LNCAP (cell line): ENCODE measurements around the gene SPTBN2.

ENCODE experiments used
- TF ChIP-seq, protein P1 (sequence below): fragments of 450-650 bp; IDR thresholded peaks from 2 replicates; pipeline ENCODE4 v1.5.1; 2017; ENCODE audit warnings: mild to moderate bottlenecking

The SPTBN2 gene

DNA sequence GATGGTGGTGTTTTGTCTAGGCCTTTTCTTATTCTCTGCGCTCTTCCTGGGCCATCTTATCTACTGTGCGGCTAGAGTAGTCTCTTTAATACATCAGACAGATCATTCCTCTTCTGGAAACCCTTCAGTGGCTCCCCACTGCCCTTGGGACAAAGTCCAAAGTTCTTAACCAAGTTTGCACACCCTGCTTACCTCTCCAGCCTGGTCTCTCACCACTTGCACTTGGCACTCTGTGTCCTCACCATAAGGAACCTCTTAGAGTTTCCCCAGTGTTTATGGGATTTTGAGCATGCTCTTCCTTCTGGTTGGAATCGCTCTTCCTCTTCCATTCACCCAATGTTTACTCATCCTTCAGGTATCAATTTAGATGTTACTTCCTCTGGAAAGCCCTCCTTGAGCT, 5.2 kb upstream of the SPTBN2 start:
- TF ChIP-seq, protein P1, sequence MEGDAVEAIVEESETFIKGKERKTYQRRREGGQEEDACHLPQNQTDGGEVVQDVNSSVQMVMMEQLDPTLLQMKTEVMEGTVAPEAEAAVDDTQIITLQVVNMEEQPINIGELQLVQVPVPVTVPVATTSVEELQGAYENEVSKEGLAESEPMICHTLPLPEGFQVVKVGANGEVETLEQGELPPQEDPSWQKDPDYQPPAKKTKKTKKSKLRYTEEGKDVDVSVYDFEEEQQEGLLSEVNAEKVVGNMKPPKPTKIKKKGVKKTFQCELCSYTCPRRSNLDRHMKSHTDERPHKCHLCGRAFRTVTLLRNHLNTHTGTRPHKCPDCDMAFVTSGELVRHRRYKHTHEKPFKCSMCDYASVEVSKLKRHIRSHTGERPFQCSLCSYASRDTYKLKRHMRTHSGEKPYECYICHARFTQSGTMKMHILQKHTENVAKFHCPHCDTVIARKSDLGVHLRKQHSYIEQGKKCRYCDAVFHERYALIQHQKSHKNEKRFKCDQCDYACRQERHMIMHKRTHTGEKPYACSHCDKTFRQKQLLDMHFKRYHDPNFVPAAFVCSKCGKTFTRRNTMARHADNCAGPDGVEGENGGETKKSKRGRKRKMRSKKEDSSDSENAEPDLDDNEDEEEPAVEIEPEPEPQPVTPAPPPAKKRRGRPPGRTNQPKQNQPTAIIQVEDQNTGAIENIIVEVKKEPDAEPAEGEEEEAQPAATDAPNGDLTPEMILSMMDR: no peak

DNA sequence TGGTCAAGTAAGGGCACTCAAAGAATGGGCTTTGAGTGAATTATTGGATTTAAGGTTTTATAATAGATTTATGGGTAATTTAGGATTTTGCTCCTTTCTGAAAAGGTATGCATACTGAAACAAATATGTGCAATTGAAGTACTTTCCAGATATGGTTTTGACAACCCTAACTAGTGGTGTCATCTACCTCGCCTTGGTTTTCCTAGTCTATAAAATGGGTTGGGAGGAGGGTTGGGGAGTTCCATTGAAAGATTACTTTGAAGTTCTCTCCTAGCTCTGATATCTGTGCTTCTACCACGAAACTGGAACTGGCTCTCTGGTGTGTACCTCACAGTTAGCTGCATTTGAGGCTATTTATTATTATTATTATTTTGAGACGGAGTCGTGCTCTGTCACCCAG, 431 bp upstream of the SPTBN2 start:
- TF ChIP-seq, protein P1: no peak

DNA sequence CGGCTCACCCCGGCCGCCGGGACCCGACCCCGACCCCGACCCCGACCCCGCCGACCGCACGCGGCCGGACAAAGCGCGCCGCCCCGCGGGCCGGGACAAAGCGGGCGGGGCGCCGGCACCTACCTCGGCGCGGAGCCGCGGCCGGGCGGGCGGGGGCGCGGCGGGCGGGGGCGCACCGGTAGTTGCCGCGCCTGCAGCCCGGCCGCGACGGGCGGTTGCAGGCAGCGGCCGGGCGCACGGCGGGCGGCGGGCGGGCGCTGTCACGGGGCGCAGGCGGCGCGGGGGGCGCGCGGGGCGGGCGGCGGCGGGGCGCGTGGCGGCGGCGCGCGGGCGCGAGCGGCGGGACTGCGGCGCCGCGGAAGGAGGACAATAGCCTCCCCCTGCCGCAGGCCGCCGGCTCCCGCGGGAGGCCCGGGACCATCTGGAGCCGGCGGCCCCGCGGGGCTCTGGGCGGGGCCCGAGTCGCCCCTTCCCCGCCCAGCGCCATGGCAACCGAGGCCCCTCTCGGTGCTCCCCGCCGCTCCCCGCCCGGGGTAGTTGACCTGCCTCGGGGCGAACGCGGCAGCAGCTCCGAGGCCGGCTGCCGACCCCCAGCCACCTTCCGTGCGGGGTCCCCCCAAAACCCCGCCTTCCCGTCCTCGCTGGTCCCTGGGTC, 851 bp downstream of the SPTBN2 start:
- TF ChIP-seq, protein P1: no peak

DNA sequence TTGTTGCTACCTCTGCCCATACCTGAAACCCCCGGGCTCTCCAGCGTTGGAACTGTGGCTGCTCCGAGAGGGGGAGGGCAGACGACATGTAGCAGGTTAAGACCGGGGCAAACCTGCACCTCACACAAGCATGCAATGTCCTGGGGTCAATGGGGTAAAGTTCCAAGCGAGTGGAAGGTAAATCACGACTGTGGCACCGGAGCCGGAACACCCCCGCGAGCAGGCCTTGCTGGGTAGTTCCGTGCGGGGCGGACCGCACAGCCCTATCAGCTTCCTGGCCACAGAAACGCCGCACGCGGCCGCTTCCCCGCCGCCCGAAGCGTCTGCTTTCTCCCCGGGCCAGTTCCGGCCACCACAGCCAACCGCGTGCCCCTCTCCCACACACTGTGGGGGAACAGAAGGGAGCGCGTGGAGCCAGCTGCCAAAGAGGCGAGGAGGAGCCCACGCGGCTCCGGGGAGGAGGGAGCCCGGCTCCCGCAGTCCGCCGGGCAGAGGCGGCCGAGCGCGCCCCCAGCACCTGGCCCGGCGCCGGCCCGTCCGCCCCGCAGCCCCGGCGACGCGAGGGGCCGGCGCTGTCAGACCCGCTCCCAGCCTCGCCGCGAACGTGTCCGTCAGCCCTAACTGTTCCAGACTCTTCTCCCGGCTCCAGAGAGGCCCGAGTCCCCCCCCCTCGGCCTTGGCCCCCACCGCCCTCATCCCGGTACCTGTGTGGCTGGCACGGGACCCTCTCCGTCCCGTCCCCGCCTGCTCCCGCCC, 1.6 kb downstream of the SPTBN2 start:
- TF ChIP-seq, protein P1: no peak

DNA sequence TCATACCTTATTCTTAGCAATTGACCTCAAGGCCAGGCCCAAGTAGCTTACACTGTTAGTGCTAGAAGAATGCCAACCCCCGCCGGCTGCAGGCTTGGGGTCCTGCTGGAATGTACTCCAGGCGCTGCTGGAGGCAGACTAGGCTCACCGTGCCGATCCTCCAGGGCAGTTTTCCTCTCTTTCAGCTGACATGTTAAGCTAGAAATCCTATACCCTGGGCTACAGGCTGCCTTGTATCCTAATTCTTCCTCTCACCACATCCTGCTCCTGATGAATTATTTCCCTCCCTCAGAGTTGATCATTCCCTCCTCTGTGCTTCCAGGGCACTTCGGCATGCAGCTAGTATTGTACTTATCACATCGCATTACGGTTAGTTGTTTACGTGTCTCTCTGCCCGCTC, 3.4 kb downstream of the SPTBN2 start:
- TF ChIP-seq, protein P1: no peak

DNA sequence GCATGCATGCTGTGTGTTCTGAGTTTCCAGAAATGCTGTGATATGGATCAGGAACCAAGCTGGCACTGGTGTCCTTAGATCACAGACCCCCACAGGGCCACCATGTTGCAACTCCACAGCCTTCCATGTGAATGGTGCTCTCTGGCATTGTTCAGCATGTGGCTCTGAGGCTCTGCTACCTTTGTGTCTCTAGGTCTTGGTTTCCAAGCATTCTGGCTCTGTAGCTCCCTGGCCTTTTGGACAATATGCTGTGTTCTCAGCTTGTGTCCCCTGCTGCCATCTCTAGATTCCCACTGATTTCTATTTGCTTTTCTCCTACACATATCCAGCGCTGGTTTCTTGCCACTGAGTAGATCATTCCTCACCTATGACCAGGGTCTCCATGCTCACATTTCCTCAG, 3.9 kb downstream of the SPTBN2 start:
- TF ChIP-seq, protein P1: no peak

DNA sequence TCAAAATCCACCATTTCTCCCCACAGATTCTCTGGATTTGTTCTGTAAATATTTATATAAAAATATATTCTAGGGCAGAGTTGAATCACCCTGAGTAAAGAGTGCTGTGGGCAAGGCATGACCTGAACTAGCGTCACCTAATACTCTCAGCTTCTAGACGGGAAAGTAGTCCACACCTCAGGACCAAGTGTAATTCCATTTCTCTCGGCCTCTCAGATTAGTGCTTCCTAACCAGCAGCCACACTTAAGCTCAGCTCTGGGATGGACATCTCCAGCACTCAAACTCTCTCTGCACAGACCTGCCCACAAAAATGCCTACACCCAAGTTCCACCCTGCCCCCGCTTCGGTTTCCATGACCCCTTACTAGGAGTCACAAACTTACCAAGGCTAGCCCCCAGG, 5.3 kb downstream of the SPTBN2 start:
- TF ChIP-seq, protein P1: no peak
